GDM1 (cell line): Measurements from ENCODE around the gene THSD7A.
"Not testable (repeated sequence)": the region's sequence is repeated elsewhere in the genome, so short reads cannot be mapped to it uniquely, and the experiment has no call there.

Source experiments
- DNase-seq: peaks from one replicate; lab custom pipeline; 2025; lab: John Stamatoyannopoulos, UW

THSD7A gene

GRCh38 chr7:11452476-11452875, 379.5 kb downstream of the THSD7A start:
- DNase-seq = no peak

GRCh38 chr7:11450281-11450680, 381.7 kb downstream of the THSD7A start:
- DNase-seq = no peak

- DNase-seq = no peak
Measured at GRCh38 chr7:11449316-11449715, 382.7 kb downstream of the THSD7A start.

- no peak for DNase-seq
Measured at GRCh38 chr7:11448323-11448722, 383.7 kb downstream of the THSD7A start.

GRCh38 chr7:11447106-11447505, 384.9 kb downstream of the THSD7A start:
- no peak for DNase-seq

GRCh38 chr7:11443934-11444333, 388.1 kb downstream of the THSD7A start:
- DNase-seq = not testable (repeated sequence)

- no peak for DNase-seq
Measured at GRCh38 chr7:11437994-11438393, 394.0 kb downstream of the THSD7A start.

GRCh38 chr7:11436773-11437524, 395.0 kb downstream of the THSD7A start:
- no peak for DNase-seq

- no peak for DNase-seq
Measured at GRCh38 chr7:11436316-11436715, 395.7 kb downstream of the THSD7A start.

GRCh38 chr7:11434366-11434765, 397.6 kb downstream of the THSD7A start:
- DNase-seq = no peak

- no peak for DNase-seq
Measured at GRCh38 chr7:11430841-11431240, 401.2 kb downstream of the THSD7A start.

- DNase-seq = no peak
Measured at GRCh38 chr7:11430112-11430511, 401.9 kb downstream of the THSD7A start.

- no peak for DNase-seq
Measured at GRCh38 chr7:11428877-11429581, 403.0 kb downstream of the THSD7A start.

GRCh38 chr7:11427686-11428273, 404.2 kb downstream of the THSD7A start:
- DNase-seq = peak; percentile 14

GRCh38 chr7:11424006-11424405, 408.0 kb downstream of the THSD7A start:
- DNase-seq = no peak

- DNase-seq = no peak
Measured at GRCh38 chr7:11420049-11420448, 411.9 kb downstream of the THSD7A start.

- DNase-seq = no peak
Measured at GRCh38 chr7:11416641-11417458, 415.1 kb downstream of the THSD7A start.

- no peak for DNase-seq
Measured at GRCh38 chr7:11415101-11415500, 416.9 kb downstream of the THSD7A start.

- DNase-seq = no peak
Measured at GRCh38 chr7:11413901-11414300, 418.1 kb downstream of the THSD7A start.

- no peak for DNase-seq
Measured at GRCh38 chr7:11412036-11412435, 420.0 kb downstream of the THSD7A start.

GRCh38 chr7:11410656-11411644, 421.0 kb downstream of the THSD7A start:
- no peak for DNase-seq
